Measurements from ENCODE around the gene SLC13A5. TPM values are rescaled to one million over a fixed set of nuclear protein-coding genes. Genes with fewer than 3 reads are reported as not detected.
"Not testable (repeated sequence)": the region's sequence is repeated elsewhere in the genome, so short reads cannot be mapped to it uniquely, and the experiment has no call there.

SLC13A5 gene
- polyA plus RNA-seq, 3 donors = not detected

- Histone ChIP-seq H3K79me2 (ENCODE audit: insufficient read depth, low read length) (no peaks in the 10 kb centered on the region), H4K20me1 (ENCODE audit: insufficient read depth, low read length) (no peaks in the 10 kb centered on the region), H3K27ac (ENCODE audit: low read depth in 1 of 2, low read length in 2 of 2) (no peak overlapping the region), H2AFZ (ENCODE audit: insufficient read depth, low read depth, low read length, poor library complexity, severe bottlenecking) (no peak overlapping the region), H3K36me3 (replicated peaks in 1 of 2; ENCODE audit: control insufficient read depth in 1 of 2, insufficient read depth in 2 of 2, low read length in 2 of 2) (no peaks in the 10 kb centered on the region), H3K4me3 (replicated peaks in 1 of 3; ENCODE audit: low read depth in 2 of 3, low read length in 3 of 3) (peak overlapping the region in 1 of 3 experiments; percentile 44), H3K4me2 (replicated peaks; ENCODE audit: extremely low read depth, low read length, poor library complexity, severe bottlenecking) (no peak overlapping the region), H3K27me3 (ENCODE audit: control insufficient read depth in 2 of 2, insufficient read depth in 2 of 2, low read length in 2 of 2) (peaks cover 37 to 55% of the 10 kb centered on the region in 2 donors), H3K9ac (ENCODE audit: insufficient read depth, low read length, poor library complexity, severe bottlenecking) (no peak overlapping the region), H3K9me3 (replicated peaks in 1 of 2; ENCODE audit: control insufficient read depth in 1 of 2, insufficient read depth in 1 of 2, low read length in 2 of 2) (peaks cover 0 to 8% of the 10 kb centered on the region in 2 donors), H3K4me1 (ENCODE audit: control insufficient read depth in 1 of 2, insufficient read depth in 2 of 2, low read length in 2 of 2) (peaks cover 49 to 57% of the 10 kb centered on the region in 2 donors)
- peaks cover 18% of the 10 kb centered on the region in 2 donors for H3K36me3 Mint-ChIP-seq
- 97% methylated on average over 9 of the region's 18 CpGs for WGBS (ENCODE audit: insufficient coverage)
- peak overlapping the region; percentile 64 to 77 for H3K4me3 Mint-ChIP-seq
- H3K27me3 Mint-ChIP-seq (ENCODE audit: low read depth in 3 of 3) = peaks cover 57 to 66% (median 58%) of the 10 kb centered on the region in 3 donors
- TF ChIP-seq, protein P1, sequence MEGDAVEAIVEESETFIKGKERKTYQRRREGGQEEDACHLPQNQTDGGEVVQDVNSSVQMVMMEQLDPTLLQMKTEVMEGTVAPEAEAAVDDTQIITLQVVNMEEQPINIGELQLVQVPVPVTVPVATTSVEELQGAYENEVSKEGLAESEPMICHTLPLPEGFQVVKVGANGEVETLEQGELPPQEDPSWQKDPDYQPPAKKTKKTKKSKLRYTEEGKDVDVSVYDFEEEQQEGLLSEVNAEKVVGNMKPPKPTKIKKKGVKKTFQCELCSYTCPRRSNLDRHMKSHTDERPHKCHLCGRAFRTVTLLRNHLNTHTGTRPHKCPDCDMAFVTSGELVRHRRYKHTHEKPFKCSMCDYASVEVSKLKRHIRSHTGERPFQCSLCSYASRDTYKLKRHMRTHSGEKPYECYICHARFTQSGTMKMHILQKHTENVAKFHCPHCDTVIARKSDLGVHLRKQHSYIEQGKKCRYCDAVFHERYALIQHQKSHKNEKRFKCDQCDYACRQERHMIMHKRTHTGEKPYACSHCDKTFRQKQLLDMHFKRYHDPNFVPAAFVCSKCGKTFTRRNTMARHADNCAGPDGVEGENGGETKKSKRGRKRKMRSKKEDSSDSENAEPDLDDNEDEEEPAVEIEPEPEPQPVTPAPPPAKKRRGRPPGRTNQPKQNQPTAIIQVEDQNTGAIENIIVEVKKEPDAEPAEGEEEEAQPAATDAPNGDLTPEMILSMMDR (IDR thresholded peaks at IDR 0.05) = no peak
- intact Hi-C loops (cut with micrococcal nuclease) = no loop called here
- peak overlapping the region in 2 of 7 donors; percentile 30 to 32 for H3K27ac Mint-ChIP-seq
- H3K4me1 Mint-ChIP-seq = peaks cover 66% of the 10 kb centered on the region
- DNase-seq = no peak
- peaks cover 0 to 16% (median 5%) of the 10 kb centered on the region in 7 donors for H3K9me3 Mint-ChIP-seq
Observed at GRCh38 chr17:6657633-6658287, 55.4 kb downstream of the SLC13A5 start.

DNA sequence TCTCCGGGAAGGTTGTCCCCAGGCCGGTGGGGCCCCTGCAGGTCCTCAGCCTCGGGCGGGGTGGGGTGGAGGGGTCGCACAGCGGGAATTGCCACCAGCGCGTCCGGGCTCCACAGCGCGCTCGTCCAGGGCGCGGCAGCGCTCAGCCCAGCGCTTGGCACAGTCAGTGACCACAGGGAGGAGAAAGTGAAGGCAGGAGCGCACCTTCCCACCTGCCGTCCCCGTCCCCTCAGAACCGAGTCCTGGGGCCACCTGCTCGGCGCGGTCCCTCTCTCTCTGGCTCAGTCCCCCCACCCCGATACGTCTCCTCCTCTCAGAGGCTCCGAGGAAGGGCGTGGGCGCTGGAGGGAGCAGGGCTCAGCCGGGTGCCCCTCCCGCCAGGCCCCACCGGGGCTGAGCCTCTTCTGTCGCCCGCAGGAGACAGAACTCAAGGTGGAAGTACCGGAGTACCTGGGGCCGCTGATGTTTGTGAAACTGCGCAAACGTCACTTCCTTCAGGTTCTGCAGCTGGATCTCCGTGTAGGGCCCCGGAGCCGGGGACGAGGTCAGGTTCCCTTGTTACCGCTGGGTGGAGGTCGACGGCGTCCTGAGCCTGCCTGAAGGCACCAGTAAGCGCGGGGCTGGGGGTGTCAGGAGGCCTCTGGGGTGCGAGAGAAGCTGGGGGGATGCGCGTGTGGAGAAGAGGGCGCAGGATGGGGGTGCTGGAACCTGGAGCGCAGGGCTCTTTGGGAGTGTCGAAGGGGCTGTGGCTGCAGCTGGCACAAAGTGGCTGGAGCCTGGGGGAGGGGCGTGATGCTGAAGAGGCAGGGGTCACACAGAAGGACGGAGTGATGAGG lies 56.2 kb downstream of the SLC13A5 start:
- H3K9ac ChIP-seq (ENCODE audit: insufficient read depth, low read length, poor library complexity, severe bottlenecking) = not testable (repeated sequence)
- peaks cover 65% of the 10 kb centered on the region for H3K4me1 Mint-ChIP-seq
- peaks cover 18 to 23% of the 10 kb centered on the region in 2 donors for H3K36me3 Mint-ChIP-seq

GRCh38 chr17:6655732-6656361 lies 57.3 kb downstream of the SLC13A5 start:
- H3K27ac ChIP-seq (ENCODE audit: low read depth in 1 of 2, low read length in 2 of 2); intact Hi-C loops (cut with micrococcal nuclease); H4K20me1 ChIP-seq (ENCODE audit: insufficient read depth, low read length); DNase-seq; H3K79me2 ChIP-seq (ENCODE audit: insufficient read depth, low read length); H2AFZ ChIP-seq (ENCODE audit: insufficient read depth, low read depth, low read length, poor library complexity, severe bottlenecking); H3K36me3 ChIP-seq (replicated peaks in 1 of 2; ENCODE audit: control insufficient read depth in 1 of 2, insufficient read depth in 2 of 2, low read length in 2 of 2); H3K9ac ChIP-seq (ENCODE audit: insufficient read depth, low read length, poor library complexity, severe bottlenecking); H3K27ac Mint-ChIP-seq; H3K4me2 ChIP-seq (replicated peaks; ENCODE audit: extremely low read depth, low read length, poor library complexity, severe bottlenecking); H3K9me3 ChIP-seq (replicated peaks in 1 of 2; ENCODE audit: control insufficient read depth in 1 of 2, insufficient read depth in 1 of 2, low read length in 2 of 2): not testable (repeated sequence)
- Mint-ChIP-seq H3K9me3 (peaks cover 0 to 18% (median 5%) of the 10 kb centered on the region in 7 donors), H3K36me3 (peaks cover 18 to 23% of the 10 kb centered on the region in 2 donors), H3K27me3 (ENCODE audit: low read depth in 3 of 3) (peaks cover 61 to 70% (median 64%) of the 10 kb centered on the region in 3 donors), H3K4me1 (peaks cover 60% of the 10 kb centered on the region), H3K4me3 (peak overlapping the region; percentile 54 to 84)
- Histone ChIP-seq H3K4me3 (replicated peaks in 1 of 3; ENCODE audit: low read depth in 2 of 3, low read length in 3 of 3) (peak overlapping the region in 1 of 3 experiments; percentile 13), H3K4me1 (ENCODE audit: control insufficient read depth in 1 of 2, insufficient read depth in 2 of 2, low read length in 2 of 2) (peaks cover 50 to 60% of the 10 kb centered on the region in 2 donors), H3K27me3 (ENCODE audit: control insufficient read depth in 2 of 2, insufficient read depth in 2 of 2, low read length in 2 of 2) (peaks cover 42 to 61% of the 10 kb centered on the region in 2 donors)
- no CpG with 5 or more reads among the region's 41 CpGs for WGBS (ENCODE audit: insufficient coverage)

More for the DNA sequence above, 56.2 kb downstream of the SLC13A5 start:
- Mint-ChIP-seq H3K4me3 (peak overlapping the region; percentile 64 to 77), H3K27me3 (ENCODE audit: low read depth in 3 of 3) (peaks cover 60 to 70% (median 63%) of the 10 kb centered on the region in 3 donors), H3K27ac (peak overlapping the region in 1 of 7 donors; percentile 32), H3K9me3 (peaks cover 0 to 20% (median 5%) of the 10 kb centered on the region in 7 donors)
- H3K79me2 ChIP-seq (ENCODE audit: insufficient read depth, low read length); DNase-seq; H4K20me1 ChIP-seq (ENCODE audit: insufficient read depth, low read length); H3K9me3 ChIP-seq (replicated peaks in 1 of 2; ENCODE audit: control insufficient read depth in 1 of 2, insufficient read depth in 1 of 2, low read length in 2 of 2); intact Hi-C loops (cut with micrococcal nuclease); H3K27ac ChIP-seq (ENCODE audit: low read depth in 1 of 2, low read length in 2 of 2); H3K36me3 ChIP-seq (replicated peaks in 1 of 2; ENCODE audit: control insufficient read depth in 1 of 2, insufficient read depth in 2 of 2, low read length in 2 of 2): not testable (repeated sequence)
- WGBS (ENCODE audit: insufficient coverage) = 7% methylated on average over 18 of the region's 55 CpGs
- peaks cover 42 to 60% of the 10 kb centered on the region in 2 donors for H3K27me3 ChIP-seq (ENCODE audit: control insufficient read depth in 2 of 2, insufficient read depth in 2 of 2, low read length in 2 of 2)
- H3K4me3 ChIP-seq (replicated peaks in 1 of 3; ENCODE audit: low read depth in 2 of 3, low read length in 3 of 3) = peak overlapping the region in 1 of 3 experiments; percentile 44
- peak overlapping the region; percentile 41 for H2AFZ ChIP-seq (ENCODE audit: insufficient read depth, low read depth, low read length, poor library complexity, severe bottlenecking)
- H3K4me2 ChIP-seq (replicated peaks; ENCODE audit: extremely low read depth, low read length, poor library complexity, severe bottlenecking) = peak overlapping the region; percentile 42
- H3K4me1 ChIP-seq (ENCODE audit: control insufficient read depth in 1 of 2, insufficient read depth in 2 of 2, low read length in 2 of 2) = peaks cover 55 to 63% of the 10 kb centered on the region in 2 donors
